NCI-H1105 treated with DMSO at 0.1 percent for 48 hours (cell line): Measurements from ENCODE around the gene METTL6.
"Not testable (repeated sequence)": the region's sequence is repeated elsewhere in the genome, so short reads cannot be mapped to it uniquely, and the experiment has no call there.

Source experiments
- DNase-seq: peaks from one replicate; lab custom pipeline; 2025; lab: John Stamatoyannopoulos, UW

METTL6 gene

DNA sequence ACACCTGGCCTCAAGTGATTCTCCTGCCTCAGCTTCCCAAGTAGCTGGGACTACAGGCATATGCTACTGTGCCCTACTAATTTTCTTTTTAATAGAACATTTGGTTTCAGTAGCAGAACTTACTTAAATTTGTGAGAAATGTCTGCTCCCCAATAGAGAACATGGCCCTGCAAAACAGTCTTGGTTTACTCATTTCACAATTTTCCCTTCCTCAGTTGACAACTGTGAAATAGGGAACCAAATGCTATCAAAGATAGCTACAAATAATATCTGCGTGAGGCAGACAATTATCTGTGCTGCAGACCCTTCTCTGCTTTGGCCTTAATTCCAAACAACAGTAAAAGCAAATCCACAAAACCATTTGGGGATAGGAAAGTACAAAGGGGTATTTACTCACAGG lies 22.6 kb downstream of the METTL6 start:
- DNase-seq = no peak

DNA sequence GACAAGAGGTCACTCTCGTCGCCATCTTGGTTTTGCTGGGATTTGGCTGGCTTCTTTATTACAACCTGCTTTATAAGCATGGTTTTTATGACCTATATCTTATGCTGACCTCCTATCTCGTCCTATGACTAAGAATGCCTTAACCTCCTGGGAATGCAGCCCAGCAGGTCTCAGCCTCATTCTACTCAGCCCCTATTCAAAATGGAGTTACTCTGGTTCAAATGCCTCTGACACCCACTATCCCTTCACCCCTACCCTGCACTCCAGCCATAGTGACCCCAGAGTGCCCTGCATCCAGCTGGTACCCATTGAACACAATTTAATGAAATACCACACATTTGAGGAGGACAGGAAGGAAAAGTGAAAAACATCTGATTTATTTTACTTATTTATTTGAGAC lies 23.4 kb downstream of the METTL6 start:
- no peak for DNase-seq

DNA sequence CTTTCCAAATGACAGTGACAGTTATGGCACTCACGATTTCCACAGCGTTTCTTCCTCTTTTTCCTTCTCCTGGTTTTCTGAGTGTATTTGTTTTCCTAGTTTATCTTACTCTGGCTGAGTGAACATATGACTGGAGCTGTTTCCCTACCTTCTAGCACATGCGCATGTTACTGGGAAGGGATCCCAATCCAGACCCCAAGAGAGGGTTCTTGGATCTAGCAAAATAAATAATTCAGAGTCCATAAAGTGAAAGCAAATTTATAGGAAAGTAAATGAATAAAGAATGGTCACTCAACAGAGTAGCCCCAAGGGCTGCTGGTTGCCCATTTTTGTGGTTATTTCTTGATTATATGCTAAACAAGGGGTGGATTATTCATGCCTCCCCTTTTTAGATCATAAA lies 23.8 kb downstream of the METTL6 start:
- no peak for DNase-seq

DNA sequence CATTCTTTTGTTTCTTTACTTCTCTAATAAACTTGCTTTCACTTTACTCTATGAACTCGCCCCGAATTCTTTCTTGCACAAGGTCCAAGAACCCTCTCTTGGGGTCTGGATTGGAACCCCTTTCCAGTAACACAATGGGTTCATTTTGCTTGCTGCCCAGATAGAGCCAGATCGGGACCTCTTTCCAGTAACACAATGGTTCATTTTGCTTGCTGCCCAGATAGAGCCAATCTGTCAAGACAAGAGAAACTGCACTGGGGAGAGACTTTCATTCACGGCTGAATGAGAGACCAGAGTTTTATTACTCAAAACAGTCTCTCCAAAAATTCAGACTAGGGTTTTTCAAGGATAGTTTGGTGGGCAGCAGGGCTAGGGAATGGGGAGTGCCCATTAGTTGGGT lies 25.4 kb downstream of the METTL6 start:
- DNase-seq = no peak

GRCh38 chr3:15399970-15400369 lies 27.4 kb downstream of the METTL6 start:
- DNase-seq = no peak

GRCh38 chr3:15398731-15399133 lies 28.6 kb downstream of the METTL6 start:
- peak; percentile 1 for DNase-seq

GRCh38 chr3:15393252-15393651 lies 34.1 kb downstream of the METTL6 start:
- DNase-seq = not testable (repeated sequence)

DNA sequence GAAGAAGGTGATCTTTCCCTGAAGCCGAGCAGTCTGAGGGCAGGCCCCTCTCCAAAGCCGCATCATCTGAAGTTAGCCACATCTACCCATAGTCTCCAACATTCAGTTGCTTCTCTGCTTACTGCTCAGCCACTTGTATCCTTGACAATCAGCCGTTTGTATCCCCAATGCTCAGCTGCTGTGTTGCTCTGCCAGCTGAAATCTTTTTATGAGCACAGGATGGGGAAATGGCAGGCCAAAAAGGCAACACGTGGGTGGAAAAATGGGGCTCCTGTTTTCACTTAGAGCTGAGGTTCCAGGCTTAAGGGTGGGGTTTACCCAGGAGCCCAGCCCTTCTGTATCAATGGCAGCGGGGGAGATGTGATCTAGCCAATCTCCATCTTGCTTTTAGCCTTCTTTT lies 36.3 kb downstream of the METTL6 start:
- DNase-seq = no peak

- no peak for DNase-seq
Observed at GRCh38 chr3:15390460-15390859, 36.9 kb downstream of the METTL6 start.

DNA sequence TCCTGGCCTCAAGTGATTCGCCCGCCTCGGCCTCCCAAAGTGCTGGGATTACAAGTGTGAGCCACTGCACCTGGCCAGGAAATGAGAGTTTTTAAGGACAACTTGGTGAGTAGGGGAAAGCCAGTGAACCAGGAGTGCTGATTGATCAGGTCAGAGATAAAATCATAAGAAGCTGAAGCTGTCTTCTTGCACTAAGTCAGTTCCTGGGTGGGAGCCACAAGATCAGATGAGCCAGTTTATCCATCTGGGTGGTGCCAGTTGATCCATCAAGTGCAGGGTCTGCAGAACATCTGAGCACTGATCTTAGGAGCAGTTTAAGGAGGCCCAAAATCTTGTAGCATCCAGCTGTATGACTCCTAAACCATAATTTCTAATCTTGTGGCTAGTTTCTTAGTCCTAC lies 39.0 kb downstream of the METTL6 start:
- not testable (repeated sequence) for DNase-seq

GRCh38 chr3:15387735-15388134 lies 39.6 kb downstream of the METTL6 start:
- no peak for DNase-seq

DNA sequence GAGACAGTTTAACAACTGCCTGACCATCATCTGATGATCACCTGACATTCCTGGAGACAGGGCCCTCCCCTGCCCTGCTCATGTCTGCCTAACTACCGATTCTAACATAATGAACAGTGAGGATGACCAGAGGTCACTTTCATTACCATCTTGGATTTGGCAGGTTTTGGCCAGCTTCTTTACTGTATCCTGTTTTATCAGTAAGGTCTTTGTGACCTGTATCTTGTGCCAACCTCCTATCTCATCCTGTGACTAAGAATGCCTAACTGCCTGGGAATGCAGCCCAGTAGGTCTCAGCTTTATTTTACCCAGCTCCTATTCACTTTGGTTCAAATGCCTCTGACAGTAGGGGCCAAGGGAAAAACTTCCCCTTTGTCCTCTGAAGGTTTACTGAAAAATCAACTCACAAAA lies 40.2 kb downstream of the METTL6 start:
- no peak for DNase-seq

GRCh38 chr3:15386654-15386955 lies 40.7 kb downstream of the METTL6 start:
- not testable (repeated sequence) for DNase-seq

DNA sequence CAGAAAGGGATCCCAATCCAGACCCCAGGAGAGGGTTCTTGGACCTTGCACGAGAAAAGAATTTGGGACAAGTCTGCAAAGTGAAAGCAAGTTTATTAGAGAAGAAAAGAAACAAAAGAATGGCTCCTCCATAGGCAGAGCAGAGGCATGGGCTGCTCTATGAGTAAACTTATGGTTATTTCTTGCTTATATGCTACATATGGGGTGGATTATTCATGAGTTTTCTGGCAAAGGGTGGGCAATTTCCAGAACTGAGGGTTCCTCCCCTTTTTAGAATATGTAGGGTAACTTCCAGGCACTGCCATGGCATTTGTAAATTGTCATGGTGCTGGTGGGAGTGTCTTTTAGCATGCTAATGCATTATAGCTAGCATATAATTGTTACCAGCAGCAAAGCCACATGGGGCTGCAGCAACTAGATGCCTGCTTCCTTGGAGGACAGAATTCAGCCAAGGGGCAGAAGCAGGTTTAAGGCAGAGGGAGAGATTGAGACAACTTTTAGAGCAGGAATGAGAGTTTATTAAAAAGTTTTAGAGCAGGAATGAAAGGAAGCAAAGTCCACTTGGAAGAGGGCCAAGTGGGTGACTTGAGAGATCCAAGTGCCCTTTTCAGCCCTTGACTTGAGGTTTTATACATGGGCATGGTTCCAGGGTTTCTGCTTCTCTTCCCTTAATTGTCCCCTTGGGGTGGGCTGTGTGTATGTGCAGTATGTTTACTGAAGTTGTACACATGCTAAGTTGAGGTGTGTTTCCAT lies 41.3 kb downstream of the METTL6 start:
- DNase-seq = no peak

DNA sequence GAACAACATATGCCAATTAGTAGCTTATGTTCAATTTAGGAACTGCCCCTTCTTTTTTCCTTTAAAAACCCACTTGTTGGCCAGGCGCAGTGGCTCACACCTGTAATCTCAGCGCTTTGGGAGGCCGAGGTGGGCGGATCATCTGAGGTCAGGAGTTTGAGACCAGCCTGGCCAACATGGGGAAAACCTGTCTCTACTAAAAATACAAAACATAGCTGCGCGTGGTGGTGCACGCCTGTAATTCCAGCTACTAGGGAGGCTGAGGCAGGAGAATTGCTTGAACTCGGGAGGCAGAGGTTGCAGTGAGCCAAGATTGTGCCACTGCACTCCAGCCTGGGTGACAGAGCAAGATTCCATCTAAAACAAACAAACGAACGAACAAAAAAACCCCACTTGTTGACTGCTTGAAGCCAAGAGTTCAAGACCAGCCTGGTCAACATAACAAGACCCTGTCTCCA lies 42.1 kb downstream of the METTL6 start:
- DNase-seq = not testable (repeated sequence)

DNA sequence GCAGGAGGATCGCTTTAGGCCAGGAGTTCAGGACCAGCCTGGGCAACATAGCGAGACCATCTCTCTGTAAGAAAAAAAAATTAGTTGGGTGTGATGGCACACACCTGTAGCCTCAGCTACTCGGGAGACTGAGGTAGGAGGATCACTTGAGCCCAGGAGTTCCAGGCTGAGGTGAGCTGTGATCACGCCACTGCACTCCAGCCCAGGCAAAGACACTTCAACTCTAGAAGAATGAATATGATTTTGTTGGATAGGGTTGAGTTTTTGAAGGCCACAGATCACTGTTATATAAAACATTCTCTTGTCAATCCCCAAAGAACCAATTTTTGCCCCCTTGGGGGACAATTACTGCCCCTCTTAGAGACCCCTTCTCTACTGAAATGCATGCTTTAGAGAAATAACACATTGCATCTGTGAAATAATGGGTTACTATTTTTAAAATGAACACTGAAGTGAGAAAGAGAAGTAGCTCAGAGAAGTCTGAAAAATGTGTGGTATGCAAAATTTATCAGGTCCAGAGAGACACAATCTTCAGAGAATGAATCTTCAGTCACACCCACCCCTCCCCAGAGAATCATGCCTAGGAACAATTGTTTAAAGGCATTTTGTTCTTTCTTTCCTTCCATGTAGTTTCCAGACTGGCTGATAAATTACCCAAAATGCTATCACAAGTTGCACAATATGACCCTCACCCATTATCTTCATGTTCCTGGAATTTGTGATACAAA lies 42.7 kb downstream of the METTL6 start:
- no peak for DNase-seq

DNA sequence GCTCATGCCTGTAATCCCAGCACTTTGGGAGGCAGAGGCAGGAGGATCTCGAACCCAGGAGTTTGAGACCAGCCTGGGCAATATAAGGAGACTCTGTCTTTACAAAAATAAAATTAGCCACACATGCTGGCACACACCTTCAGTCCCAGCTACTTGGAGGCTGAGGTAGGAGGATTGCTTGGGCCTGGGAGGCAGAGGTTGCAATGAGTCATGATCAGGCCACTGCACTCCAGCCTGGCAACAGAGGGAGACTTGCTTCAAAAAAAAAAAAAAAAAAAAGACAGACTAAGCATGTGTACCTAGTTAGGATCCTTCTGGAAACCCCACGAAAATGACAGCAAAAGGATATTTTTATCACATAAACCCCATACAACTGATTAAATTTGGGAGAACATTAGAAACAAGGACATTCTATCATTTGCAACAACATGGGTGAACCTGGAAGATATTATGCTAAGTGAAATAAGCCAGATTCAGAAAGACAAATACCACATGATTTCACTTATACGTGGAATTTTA lies 44.9 kb downstream of the METTL6 start:
- DNase-seq = no peak

DNA sequence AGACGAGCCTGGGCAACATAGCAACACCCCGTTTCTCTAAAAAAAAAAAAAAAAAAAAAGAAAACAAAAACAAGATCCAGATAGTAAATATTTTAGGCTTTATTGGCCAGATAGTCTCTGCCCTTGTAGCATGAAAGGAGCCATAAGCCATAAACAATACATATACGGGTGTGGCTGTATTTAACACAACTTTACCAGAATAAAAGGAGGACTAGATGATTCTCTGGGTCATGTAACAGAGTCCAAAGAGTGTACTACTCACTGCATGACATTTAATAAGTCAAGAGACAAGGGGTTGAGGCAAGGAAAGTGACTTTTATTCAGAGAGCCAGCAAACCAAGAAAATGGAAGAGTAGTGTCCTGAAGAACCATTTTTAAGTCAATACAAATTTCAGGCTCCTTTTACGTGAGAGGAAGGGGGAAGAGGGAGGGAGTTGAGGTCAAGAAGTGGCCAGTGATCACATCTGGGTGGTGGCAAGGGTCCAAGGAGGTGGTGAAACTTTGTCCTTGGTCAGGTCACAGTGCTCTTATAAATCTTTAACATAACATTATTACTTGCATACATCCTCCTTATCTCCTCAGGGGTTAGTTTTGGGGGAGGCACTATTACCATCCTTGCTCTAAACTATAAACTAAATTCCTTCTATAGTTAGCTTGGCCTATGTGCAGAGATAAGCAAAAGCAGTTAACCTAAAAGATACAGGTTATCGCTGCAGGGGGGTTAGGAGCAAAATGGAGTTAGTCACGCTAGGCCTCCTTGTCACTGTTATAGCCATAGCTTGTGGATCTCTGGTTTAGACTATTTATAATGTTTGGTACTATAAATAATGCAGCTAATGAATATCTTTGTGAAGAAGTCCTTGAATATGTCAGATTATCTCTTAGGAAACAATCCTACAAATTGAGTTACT lies 46.1 kb downstream of the METTL6 start:
- DNase-seq = no peak

DNA sequence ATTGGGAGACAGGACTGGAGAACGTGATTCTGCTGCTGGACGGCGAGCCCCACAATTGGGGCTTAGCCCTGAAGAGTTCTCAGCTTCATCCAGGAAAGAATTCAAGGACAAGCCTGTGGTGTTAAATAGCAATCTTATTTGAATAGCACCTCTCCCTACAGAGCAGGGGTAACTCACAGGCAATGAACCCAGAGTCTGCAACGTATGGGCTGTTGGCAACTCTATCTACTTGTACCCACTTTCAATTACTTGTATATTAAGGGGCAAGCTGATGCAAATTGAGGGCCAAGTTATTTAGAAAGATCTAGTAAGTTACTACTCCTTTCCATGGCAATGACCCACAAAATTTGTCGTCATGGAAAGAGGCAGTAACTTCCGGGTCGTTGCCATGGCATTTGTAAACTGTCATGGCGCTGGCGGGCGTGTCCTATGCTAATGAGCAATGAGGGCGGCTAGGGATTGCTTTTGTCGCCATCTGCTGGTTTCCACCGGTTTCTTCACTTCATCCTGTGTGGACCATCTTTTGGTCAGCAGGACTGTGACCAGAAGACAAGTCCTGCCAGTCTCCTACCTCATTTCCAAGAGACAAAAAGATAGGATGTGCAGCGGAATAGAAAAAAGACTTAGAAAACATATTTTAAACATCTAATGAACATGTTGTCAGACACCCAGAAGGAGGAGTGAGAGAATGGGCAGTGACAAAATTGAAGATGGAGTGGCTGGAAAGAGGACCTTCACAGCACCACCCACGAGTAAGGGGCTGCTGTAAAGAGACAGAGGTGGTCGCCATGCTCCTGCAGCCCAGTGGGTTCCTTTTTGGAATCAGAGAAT lies 49.2 kb downstream of the METTL6 start:
- peak; percentile 82 for DNase-seq

DNA sequence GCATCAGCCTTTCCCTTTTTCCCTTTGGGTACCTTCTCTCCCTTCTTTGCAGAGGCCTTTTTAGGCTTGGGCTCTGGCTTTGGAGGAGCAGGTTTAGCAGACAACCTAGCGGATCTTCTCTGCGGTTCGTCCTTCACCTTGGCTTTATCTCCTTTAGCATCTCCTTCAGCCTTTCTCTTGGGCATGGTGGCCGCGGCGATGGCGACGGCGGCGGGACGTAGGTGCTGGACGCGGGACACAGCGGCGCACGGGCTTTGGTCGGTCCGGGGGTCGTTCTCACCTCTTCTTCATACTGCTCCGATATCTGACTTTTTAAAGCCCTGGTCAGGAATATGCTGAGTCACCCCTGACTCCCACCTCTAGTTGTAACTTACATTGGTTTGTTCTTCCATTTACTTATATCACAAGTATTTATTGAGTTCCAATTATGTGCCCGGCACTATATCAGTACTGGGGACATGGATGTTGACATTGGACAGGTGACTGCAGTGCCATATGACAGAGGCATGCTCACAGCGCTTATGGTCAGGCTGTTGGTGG lies 51.8 kb downstream of the METTL6 start:
- no peak for DNase-seq

DNA sequence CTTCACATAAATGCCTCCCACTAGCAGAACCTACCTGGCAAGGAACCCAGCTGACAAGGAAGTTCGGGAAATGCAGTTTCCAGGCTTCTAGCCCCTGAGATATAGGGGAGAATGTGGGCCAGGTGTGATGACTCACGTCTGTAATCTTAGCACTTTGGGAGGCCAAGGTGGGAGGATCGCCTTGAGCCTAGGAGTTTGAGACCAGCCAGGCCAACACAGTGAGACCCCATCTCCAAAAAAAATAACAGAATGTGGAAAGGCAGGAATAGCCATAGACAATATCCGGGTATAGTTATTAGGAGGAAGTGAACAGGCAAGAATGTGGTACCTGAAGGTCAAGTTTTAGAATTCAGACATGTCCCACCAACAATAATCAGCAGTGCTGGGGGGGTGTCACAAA lies 54.4 kb downstream of the METTL6 start:
- no peak for DNase-seq
